Fibroblast of gingiva (primary cell): ENCODE results near the gene RAB3C.
A peak's percentile ranks its signal among the peaks of the same experiment; 100 is the strongest.

ENCODE experiments used
- DNase-seq: peaks from one replicate; pipeline ENCODE4 v3.0.0-alpha.2; 2011; ENCODE audit warnings: low read depth

Gene RAB3C

DNA sequence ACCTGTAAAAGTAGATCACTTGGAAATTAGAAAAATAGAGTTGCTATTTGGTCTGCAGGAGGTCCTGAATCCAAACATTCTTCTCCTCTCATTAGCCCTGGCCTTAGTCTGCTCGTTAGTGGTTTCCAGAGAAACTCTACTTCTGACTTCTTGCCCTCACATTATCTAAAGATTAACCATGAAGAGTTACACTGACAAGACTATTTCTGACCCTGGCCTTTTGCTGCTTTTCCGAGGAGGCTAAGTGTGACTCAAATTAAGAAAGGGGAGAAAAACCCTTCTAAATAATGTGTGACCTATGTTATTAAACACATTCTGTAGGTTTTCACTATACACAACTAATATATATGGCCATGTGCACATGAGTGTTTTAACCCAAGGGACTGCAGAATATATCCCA is 302.4 kb downstream of the RAB3C start:
- DNase-seq, result no peak

DNA sequence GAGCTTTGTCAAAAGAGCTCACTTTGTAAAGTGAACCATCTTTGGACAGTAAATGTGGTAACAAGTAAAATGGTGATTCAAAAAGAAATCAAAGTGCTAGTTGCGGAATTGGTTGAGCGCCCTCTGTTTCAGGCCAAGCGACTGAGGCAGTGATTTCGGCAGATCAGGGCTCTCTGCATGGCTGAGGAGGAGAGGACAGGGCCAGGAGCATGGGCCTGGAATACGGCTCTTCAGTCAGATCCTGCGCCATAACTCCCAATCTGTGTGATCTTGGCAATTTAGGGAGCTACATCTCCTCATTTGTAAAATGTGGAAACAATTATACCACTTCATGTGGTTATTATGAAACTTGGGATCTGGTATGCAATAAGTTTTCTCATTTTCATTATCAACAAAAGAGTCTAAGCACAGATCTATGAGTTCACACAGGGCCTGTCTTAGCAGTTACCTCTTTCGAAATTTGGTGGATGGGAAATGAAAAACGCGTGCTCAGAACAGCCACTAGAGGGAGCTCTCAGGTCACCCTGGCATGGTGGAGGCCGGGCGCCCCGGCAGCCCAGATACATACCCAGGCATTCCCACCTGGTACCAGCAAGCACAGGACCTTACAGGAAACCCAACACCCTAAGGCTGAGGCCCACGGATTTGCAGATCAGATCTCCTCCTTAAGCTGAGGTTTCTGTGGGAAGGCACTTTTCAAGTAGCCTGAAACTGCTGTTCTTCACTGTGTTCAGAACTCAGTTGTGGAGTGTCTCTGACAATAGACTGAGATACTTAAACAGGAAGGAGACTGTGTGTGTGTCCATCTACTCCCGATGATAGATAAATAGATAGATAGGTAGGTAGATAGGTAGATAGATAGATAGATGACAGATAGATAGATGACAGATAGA is 303.7 kb downstream of the RAB3C start:
- DNase-seq, result peak; percentile 69

DNA sequence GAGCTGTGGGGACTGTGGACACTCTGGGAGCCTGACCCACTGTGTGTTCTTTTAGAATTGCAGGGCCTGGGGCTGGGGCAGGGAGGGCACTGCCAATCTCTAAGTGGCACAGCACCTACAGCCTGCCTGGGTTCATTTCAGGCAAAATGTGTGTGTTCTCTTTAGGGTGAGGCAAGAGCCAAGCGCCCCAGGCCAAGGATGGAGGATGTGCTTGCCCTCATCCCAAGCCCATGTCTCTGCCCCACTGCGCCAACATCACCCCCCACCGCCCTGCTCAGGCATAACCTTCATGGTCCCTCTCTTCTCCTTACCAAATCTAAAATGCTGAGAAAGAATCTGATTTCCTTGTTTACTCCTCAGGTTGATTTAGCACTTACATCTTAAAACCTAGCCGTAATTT is 304.4 kb downstream of the RAB3C start:
- DNase-seq, result no peak

DNA sequence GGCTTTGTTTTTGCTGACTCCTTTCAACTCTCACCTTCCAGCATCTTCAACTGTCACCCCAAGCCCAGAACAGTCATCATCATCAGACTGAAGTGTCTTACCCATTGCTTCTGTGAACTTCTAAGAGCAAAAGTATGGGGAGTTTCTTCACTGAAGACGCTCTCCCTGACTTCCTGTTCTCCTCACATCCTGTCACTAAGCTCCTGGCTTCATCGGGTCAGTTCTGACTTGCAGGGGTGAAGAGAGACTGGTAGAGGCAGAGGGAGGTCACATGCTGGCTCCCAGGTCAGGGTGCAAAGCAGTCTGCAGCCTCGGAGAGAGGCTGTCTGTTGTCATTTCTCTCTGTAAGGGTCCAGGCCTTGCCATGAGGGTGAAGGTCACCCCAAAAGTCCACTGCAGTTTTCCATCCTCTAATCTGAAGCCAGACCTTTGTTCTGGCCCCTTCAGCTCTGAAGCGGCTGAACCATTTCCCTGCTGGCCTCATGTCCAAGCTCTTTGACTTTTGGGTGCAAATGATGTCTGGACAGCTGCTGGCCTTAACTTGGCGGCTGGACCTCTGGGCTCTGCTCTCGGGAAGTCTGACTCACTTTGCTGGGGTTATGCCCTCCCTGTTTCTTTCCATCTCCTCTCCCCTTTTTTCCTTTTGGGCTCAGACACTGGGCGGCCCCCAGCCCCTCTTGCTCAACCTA is 305.0 kb downstream of the RAB3C start:
- peak; percentile 33 for DNase-seq

DNA sequence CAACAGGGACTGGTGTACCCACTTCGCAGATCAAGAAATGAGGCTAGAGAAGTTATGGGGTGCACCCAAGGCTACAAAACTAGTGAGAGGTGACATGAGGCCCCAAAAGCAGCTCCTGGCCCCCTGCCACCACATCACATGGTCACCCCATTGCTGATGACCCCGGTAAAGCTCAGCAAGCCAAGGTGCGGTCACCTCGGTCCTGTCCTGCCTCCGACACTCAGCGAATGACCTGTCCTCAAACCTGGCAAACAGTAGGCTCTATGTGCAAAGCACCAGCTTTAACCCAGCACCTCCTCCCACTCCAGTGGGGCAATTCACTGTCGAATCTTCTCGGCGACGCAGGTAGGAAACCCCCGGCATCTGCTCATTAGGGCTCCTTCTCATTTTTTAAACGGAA is 307.4 kb downstream of the RAB3C start:
- no peak for DNase-seq

DNA sequence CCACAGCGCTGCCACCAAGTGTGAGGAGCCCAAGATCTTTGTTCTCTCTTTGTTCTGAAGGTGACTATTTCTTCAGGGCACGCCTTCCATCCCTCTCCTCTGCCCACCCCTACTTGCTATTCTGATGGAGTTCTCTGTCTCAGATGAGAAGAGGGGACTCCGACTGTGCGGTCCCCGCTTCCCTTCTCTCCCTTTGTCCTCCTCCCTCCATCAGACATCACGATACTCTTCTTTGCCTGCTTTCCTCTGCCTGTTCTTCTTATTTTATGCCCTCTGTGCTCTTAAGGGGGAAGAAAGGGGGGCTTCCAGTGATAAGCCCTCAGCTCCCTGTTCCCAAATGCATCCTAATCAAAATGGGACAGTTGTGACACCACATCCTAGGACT is 307.8 kb downstream of the RAB3C start:
- DNase-seq, result no peak

DNA sequence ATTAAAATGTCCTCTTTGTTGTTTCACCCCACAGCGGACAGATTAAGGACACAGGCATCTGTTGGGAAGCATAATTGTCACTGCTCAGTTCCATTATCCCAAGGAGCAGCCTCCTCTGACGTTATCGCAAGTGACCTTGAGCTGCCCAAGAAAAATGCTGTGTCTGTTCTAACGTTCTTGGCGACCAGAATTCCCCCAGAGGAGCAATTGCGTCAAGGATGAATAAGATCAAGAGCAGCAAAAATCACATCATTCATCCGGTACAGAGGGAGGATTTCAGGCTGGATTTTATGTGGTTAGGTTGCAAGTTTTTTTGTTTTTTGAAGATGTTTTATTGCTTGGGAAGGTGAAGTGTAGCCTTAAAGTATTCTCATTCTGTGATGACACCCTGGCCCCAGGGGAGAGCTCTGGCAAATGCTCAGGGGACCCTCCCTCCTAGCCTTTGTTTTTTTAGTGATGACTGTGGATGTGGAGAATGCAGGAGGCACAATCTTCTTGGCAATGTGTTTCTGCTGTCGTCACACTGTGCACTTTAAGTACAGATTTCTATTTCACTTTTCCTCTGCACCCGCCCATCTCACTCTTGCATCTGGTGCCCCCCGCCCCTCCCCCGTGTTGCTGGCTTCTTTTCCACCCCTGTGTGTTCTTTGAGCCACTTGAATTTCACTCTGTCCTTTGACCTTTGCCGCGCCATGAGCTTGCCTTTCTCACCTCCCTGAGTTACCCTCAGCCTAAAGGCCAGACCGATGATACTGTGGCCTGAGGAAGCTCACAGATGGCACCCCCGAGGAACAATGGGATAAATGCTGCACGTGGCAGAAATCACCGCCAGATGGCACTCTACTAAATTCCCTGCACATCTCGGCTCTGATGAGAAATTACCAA is 308.5 kb downstream of the RAB3C start:
- peak; percentile 89 for DNase-seq

DNA sequence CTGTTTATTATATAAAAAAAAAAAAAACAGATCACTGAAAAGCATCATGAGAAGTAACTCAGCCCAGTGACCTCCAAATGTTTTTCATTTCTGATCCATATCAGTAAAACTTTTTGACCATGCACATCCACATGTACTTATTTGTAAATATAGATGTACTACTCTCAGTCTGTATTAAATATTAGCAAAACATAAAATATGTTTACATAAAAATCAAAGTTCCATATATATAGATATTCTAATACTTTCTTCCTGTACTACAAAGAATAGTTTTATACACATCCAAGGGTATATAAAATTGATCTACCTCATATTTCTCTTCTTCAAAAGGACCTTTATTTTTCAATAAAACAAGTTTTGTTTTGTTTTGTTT is 309.1 kb downstream of the RAB3C start:
- DNase-seq, result no peak

DNA sequence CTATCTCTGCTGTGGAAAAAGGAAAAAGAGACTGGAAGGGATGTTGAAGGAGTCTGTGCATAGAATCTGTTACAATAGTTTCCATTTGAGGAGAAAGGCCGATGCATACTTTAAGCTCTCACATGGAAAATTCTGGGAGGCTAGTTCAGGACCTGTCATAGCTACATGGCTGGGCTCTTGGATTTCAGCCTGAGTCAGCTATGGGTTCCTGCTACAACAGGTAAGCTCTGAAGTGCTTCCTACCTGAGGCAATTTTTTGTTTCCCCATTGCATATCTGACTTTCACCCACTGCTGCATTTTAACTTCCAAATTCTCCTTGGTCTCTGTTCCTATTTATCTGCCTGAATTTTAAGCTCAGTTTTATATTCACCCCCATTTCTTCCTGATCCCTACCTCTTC is 310.7 kb downstream of the RAB3C start:
- no peak for DNase-seq

DNA sequence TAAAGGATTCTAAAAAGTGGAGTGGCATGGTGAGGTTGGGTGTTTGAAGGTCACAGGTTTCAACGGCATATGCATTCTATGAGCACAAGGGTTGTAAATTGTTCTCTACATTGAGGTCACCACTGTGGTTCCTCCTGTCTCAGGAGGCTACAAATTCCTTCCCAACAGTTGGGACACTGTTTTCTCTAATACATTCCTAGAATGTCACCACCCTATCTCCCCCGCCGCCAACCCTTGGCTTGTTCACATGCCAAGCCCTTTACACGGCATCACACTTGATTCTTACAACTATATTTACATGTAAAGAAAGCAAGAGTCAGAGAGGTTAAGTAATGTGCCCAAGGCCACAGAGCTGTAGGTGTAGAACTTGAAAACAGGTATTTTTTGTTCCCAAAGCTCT is 315.1 kb downstream of the RAB3C start:
- no peak for DNase-seq

DNA sequence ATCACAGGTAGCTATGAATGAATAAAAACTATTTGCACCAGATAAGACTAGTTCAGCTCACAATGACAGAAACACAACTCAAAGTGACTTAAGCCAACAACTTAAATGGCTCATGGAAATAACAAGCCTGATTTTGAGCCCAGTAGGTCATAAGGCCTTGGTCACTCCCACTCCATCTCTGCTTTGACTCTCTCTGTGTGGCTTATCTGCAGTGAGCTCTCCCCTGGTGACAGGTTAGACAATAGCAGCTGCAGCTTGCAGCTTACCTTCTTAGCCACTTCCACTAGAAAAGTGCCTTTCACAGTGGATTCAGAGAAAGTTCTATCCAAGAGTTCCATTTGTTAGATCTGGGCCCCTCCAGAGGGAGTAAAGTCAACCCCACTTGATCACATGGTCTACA is 315.7 kb downstream of the RAB3C start:
- DNase-seq, result no peak

DNA sequence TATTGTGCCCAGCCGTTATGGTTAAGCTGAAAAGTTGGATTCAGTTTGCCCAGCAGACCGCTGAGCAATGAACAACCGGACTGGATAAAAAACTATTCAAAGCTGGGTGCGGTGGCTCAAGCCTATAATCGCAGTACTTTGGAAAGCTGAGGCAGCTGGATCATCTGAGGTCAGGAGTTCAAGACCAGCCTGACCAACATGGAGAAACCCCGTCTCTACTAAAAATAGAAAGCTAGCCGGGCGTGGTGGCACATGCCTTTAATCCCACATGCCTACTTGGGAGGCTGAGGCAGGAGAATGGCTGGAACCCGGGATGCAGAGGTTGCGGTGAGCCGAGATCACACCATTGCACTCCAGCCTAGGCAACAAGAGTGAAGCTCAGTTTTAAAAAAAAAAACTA is 318.4 kb downstream of the RAB3C start:
- no peak for DNase-seq

DNA sequence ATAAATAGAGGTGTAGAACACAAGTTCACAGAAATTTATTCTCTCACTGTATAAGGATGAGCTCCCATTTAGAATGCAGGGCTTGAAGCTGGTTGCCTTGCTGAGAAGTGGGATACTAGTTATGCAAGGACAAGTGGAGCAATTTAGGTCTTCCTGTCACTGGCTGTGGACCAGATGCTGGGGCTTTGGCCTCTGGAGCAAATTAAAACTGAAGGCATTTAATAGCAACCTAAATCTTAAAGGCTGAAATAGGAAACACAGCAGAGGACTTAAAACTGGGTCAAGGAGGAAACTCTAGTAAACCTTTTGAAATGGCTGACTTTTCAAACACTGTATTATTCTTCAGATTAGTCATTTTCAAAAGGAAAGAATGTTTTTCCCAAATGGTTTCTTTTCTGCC is 319.4 kb downstream of the RAB3C start:
- DNase-seq, result peak; percentile 50

DNA sequence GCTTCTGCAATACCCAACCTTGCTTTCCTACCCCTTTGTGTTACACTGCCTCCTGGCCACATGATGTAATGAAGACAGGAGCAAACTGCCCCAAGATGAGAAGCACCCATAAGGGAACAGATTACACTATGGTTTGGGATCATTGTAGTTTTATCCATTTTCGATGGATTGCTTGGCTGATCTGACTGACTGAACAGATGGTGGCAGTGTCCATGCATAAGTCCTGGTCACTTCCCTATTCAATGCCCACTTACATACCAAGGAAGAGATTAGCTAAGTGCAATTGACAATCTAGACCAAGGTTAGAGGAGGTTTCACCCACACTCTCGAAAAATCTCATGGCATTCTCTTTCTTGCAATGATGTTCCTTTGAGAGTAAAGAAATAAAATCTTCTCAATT is 319.9 kb downstream of the RAB3C start:
- DNase-seq, result no peak

DNA sequence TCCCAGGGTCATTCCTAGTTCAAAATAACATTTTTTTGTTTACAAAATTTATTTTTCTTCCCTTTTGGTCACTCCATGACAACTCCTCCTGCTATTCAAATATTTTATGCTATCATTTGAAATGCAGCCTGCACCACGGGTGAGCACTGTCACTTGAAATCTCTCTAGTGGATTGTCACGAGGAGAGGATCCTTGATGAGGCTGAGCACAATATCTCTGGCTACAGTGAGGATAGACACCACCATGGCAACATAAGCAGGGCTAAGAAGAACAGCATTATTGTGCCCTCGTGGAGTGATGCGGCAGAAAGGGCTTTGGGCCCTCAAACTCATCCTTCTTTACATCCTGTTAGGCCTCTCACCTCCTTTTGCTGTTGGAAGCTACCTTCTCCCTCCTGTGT is 321.9 kb downstream of the RAB3C start:
- no peak for DNase-seq

DNA sequence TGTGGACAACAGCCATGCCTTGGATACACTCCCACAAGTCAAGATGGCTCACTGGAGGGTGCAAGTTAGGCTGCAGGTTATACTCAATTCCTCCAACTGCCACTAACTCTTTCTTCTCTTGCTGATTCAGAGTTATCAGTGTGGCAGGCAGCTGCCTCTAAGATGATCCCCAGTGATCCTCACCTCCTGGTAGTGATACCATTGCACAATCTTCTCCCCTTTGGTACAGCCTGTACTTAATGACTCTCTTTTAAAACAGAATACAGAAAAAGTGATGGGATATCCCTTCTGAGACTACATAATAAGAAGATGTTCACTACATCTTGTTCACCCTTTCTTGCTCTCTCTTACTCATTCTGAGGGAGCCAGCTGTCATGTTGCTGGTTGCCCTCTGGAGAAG is 323.1 kb downstream of the RAB3C start:
- no peak for DNase-seq
